ENCODE data around the gene RABL2B.
A peak's percentile ranks its signal among the peaks of the same experiment; 100 is the strongest.

Gene RABL2B

DNA sequence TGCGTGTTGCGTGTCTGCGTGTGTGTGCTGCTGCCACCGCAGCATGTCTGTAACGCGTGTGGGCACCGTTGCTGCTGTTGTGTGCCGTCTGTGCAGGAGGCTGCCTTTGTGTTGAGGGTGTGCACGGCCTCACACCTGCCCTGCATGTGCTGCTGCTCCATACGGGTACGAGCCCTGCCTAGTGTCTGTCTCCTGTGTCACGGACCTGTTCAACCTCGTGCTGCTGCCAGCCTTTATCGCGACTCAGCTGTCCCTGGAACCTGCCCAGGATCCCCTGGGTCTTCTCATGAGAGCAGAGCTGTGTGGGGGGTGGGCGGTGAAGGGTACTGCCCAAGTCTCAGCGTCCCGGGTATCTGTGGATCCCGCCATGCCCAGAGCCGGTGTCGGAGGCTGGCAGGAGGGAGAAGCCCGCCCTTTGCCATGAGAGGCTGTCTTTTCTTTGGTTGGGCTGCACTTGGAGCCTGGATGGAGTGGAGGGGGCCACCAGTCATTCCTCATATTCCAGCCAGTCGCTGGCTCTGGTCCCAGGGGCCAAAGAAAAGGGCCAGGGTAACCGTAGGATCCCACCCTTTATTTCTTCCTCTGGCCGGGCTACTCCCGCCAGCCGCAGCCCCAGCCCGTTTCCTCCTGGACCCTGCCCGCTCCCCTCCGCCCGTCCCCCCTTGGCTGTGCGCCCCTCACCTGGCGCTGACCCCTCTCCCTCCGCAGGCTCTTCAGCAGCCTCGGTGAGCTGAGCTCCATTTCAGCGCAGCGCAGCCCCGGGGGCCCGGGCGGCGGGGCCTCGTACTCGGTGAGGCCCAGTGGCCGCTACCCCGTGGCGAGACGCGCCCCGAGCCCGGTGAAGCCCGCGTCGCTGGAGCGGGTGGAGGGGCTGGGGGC is 53.2 kb downstream of the RABL2B start:
- Mint-ChIP-seq H3K27ac (peak overlapping the region; percentile 32), H3K36me3 (ENCODE audit: low read depth) (peaks cover 7% of the 10 kb centered on the region), H3K4me3 (no peak overlapping the region), H3K4me1 (peaks cover 33% of the 10 kb centered on the region), H3K9me3 (no peaks in the 10 kb centered on the region), H3K27me3 (ENCODE audit: low read depth, poor library complexity) (peaks cover 15% of the 10 kb centered on the region)
- no peak for TF ChIP-seq CTCF (IDR thresholded peaks at IDR 0.05)
- no peak for DNase-seq

DNA sequence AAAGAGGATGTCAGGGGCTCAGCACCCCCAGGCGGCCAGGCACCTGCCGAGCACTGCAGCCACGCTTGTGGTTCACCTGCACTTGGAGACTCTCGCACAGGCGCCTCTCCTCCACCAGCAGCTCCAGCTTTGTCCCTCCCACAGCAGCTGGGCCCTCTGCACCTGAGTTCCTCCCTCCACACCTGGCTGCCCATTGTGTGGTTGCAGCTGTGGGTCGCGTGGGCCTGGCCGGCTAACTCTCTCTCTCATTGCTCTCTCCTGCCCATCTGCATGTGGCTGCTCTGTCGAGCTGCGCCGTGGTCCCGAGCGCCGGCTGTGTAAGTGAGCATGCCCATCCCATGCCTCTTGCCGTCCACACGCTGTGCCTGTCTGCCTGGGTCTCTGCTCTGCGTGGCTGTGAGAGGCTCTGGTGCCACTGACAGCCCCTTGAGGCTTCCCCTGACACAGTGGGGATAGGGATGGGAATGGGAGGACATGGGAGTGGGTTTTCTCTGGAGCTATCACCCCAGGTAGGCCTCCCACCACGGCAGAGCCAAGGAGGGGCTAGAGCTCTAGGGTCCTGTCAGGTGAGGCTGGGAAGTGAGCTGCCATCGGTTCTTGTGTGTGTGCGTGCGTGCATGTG is 53.9 kb downstream of the RABL2B start:
- Mint-ChIP-seq H3K4me1 (peaks cover 41% of the 10 kb centered on the region), H3K36me3 (ENCODE audit: low read depth) (peaks cover 8% of the 10 kb centered on the region), H3K9me3 (no peaks in the 10 kb centered on the region), H3K4me3 (no peak overlapping the region), H3K27me3 (ENCODE audit: low read depth, poor library complexity) (peaks cover 13% of the 10 kb centered on the region), H3K27ac (peak overlapping the region; percentile 32)
- DNase-seq = no peak
- no peak for TF ChIP-seq CTCF (IDR thresholded peaks at IDR 0.05)

DNA sequence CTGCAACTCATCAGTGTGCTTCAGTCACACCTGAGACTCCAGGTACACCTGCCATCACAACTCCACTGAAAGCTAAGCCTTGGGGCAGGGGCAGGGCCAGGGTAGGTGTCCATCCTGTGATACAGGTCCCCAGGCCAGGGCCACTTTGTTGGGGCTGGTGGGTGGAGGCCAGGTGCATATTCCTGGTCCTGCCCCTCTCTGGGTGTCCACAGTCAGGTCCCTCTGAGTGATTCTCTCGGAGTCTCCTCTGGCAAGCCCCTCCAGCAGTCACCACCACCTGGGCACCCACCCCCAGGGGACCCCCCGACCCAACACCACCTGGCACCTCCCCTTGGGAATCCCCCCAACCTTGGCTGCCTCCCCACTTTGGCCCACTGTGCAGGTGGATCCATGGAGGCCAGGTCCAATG is 54.9 kb downstream of the RABL2B start:
- peaks cover 18% of the 10 kb centered on the region for H3K36me3 Mint-ChIP-seq (ENCODE audit: low read depth)
- H3K9me3 Mint-ChIP-seq = no peaks in the 10 kb centered on the region
- H3K27ac Mint-ChIP-seq = no peak overlapping the region
- H3K4me1 Mint-ChIP-seq = peaks cover 44% of the 10 kb centered on the region
- DNase-seq = no peak
- TF ChIP-seq CTCF (IDR thresholded peaks at IDR 0.05) = no peak
- no peak overlapping the region for H3K4me3 Mint-ChIP-seq
- peaks cover 6% of the 10 kb centered on the region for H3K27me3 Mint-ChIP-seq (ENCODE audit: low read depth, poor library complexity)

DNA sequence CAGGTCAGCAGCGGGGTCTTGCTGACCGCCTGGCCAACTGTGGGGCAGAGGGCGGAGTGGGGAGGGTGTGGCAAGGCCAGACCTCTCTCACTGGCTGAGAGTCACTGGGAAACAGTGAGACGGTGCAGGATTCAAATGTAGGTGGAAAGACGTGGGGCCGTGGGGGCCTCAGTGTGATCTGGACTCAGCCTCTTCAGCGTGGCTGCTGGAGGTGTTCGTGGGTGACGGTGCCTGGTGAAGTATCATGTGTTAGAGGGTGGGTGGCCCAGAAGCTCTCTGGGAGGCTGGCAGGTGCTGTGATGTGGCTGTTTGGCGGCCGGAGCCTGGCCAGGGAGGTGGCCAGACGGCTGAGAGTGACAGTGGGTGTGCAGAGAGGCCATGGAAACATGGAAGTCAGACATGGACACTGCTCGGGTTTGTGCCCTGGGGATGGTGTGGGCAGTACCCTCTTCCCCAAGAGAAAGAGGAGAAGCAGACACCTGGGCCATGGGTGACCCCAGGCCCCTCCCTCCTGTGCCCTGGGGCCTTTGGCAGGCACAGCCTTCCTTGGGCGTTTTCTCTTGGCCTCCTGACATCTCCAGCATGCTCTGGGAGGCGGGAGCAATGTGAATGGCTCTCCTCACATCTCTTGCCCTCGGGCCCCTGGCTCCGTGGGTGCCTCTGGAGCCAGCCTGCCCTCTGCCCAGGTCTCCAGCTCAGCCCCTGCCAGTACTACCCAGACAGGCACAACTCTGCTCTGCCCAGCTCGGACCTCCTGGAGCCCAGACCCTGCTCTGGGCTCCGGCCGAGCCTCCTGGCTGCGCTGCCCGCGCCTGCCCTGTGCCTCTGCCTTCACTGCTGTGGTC is 55.5 kb downstream of the RABL2B start:
- peaks cover 44% of the 10 kb centered on the region for H3K4me1 Mint-ChIP-seq
- peaks cover 24% of the 10 kb centered on the region for H3K36me3 Mint-ChIP-seq (ENCODE audit: low read depth)
- no peak for DNase-seq
- H3K27ac Mint-ChIP-seq = peak overlapping the region; percentile 82
- no peak overlapping the region for H3K4me3 Mint-ChIP-seq
- H3K27me3 Mint-ChIP-seq (ENCODE audit: low read depth, poor library complexity) = peaks cover 12% of the 10 kb centered on the region
- TF ChIP-seq CTCF (IDR thresholded peaks at IDR 0.05) = no peak
- H3K9me3 Mint-ChIP-seq = no peaks in the 10 kb centered on the region

GRCh38 chr22:50726643-50727340 is 56.6 kb downstream of the RABL2B start:
- H3K27ac Mint-ChIP-seq = no peak overlapping the region
- H3K36me3 Mint-ChIP-seq (ENCODE audit: low read depth) = peaks cover 33% of the 10 kb centered on the region
- H3K4me3 Mint-ChIP-seq = no peak overlapping the region
- peaks cover 20% of the 10 kb centered on the region for H3K27me3 Mint-ChIP-seq (ENCODE audit: low read depth, poor library complexity)
- no peak for TF ChIP-seq CTCF (IDR thresholded peaks at IDR 0.05)
- no peak for DNase-seq
- H3K4me1 Mint-ChIP-seq = peaks cover 40% of the 10 kb centered on the region
- H3K9me3 Mint-ChIP-seq = no peaks in the 10 kb centered on the region

Measured in nephron progenitor cell (in vitro differentiated cells).